GM10847 (cell line): ENCODE measurements around the gene OR52W1.

Source experiments
- POLR2A ChIP-seq: IDR thresholded peaks from 2 replicates; pipeline ENCODE4 v1.6.1; 2011; ENCODE audit not compliant: insufficient read length; ENCODE audit errors: extremely low read depth

OR52W1 gene

GRCh38 chr11:6237266-6237665 is 38.2 kb downstream of the OR52W1 start:
- TF ChIP-seq POLR2A = no peak

GRCh38 chr11:6237761-6238302 is 38.8 kb downstream of the OR52W1 start:
- no peak for TF ChIP-seq POLR2A

- no peak for TF ChIP-seq POLR2A
Observed at GRCh38 chr11:6238902-6239301, 39.9 kb downstream of the OR52W1 start, which contains the start of gene CNGA4. TSS of gene CNGA4 (plus strand) at chr11:6239089. CDS start at chr11:6239207, 118 bp downstream.

DNA sequence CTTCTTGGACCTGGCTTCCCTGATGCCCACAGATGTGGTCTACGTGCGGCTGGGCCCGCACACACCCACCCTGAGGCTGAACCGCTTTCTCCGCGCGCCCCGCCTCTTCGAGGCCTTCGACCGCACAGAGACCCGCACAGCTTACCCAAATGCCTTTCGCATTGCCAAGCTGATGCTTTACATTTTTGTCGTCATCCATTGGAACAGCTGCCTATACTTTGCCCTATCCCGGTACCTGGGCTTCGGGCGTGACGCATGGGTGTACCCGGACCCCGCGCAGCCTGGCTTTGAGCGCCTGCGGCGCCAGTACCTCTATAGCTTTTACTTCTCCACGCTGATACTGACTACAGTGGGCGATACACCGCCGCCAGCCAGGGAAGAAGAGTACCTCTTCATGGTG is 41.1 kb downstream of the OR52W1 start:
- no peak for TF ChIP-seq POLR2A

DNA sequence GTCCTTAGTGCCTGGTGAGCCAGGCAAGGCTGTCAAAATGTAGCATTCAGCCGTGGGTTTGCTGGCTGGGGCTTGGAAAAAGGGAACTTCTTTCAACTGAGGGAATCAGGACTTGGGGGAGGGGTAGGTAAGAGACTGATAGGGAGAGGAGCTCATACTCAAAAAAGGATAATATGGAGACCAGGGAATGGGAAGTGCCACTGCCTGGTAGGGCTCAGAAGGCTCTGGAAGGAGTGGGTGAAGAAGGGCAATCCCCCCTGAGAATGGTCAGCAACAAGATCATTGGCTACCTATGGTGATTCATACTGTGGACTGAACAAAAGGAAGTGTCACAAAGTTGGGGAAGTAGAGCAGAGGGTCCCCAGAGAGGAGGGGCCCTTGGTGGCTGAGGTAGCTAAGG is 41.8 kb downstream of the OR52W1 start:
- no peak for TF ChIP-seq POLR2A

DNA sequence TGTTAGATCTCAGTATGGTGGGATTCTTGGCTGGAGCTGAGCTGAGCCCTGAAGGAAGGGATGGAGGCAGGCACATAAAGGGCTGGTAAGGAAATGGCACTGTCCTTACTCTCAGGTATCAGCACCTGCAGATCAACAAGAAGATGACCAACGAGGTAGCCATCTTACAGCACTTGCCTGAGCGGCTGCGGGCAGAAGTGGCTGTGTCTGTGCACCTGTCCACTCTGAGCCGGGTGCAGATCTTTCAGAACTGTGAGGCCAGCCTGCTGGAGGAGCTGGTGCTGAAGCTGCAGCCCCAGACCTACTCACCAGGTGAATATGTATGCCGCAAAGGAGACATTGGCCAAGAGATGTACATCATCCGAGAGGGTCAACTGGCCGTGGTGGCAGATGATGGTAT is 42.3 kb downstream of the OR52W1 start:
- TF ChIP-seq POLR2A = no peak

GRCh38 chr11:6245536-6245935 is 46.5 kb downstream of the OR52W1 start:
- no peak for TF ChIP-seq POLR2A

DNA sequence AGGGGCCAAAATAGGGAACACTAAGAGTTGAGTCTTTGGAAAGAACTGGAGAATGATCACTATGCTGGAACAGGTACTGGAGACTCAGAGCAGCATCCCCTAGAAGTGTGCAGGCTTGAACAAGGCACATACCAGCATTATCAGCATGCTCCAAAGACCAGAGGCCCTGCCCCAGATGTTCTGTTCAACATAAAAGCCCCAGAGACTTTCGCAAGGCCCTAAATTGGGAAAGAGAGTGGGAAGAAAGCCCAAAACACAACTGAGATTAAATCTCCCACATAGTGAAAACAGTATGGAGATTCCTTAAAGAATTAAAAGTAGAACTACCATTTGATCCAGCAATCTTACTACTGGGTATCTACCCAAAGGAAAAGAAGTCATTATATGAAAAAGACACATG is 49.2 kb downstream of the OR52W1 start:
- TF ChIP-seq POLR2A = no peak
